Activated CD8-positive, alpha-beta memory T cell treated with anti-CD3 and anti-CD28 coated beads, Interleukin-2, amount 50 U/mL, for 1 hour (primary cell): ENCODE measurements around the gene TEX2.
"Not testable (repeated sequence)": the region's sequence is repeated elsewhere in the genome, so short reads cannot be mapped to it uniquely, and the experiment has no call there.

Source experiments
- DNase-seq: peaks from one replicate; pipeline ENCODE4 v3.0.0-alpha.2; 2020; ENCODE audit errors: extremely low read depth

The TEX2 gene

GRCh38 chr17:64240261-64240740 lies 22.8 kb downstream of the TEX2 start:
- no peak for DNase-seq

- DNase-seq: not testable (repeated sequence)
Observed at GRCh38 chr17:64238449-64238848, 24.6 kb downstream of the TEX2 start.

- DNase-seq: no peak
Observed at GRCh38 chr17:64236827-64237403, 26.1 kb downstream of the TEX2 start.

- DNase-seq: no peak
Observed at GRCh38 chr17:64234961-64235360, 28.1 kb downstream of the TEX2 start.

DNA sequence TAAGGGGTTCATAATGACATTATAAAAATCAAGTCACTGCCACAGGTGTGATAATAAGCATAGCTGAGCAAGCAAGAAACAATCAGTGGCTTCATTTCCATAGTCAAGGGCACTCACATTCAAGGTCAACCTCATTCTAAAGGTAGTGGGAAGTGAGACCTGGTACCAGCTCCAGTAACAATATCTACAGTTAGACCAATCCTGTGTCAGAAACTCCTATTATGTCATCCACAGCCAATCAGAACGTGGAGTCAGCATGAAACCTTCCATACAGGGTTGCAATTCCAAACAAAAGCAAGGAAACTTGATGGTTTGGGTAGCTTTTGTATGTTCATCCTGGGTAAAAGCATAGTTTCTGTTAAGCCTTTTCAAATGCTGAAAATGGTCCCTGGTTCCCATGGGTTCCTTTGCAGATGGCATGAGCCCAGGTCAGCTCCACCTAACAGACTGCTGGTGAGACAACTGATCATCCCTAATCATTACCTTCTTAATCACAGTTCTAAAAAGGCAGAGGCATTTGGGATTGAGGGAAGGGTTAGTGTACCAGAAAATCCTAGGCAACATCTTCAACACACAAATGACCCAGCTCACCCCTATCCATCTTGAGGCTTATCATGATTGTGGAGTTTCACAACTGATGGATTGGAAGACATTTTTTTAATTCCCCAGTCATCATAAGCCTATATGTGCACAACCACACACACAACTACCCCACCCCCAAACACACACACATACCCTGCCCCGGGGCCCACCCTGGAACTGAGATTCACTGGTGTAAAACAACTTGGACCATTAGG lies 30.4 kb downstream of the TEX2 start:
- no peak for DNase-seq

DNA sequence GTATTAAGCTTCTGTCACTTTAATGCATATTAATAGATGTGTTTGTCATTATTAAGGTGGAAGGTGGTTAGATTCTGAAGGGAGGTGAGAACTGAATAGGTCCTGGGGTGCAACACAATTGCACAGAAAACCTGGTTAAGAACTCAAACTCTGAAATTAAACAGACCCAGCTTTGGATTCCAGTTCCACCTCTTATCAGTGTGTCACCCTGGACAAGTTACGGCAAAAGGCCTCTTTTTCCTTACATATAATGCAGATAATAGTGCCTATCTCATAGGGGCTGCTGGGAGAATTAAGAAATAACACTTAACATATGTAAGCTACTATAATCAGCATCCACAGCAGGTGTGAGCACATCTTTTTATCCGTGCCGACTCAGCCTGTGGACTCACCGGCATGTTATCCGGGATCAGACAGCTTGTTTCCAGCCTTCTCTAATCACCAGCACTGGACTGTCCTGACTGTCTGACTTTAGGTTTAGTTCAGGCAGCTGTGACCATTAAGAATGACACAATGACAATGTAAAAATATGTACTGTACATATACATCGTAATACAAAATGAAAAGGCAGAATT lies 31.4 kb downstream of the TEX2 start:
- DNase-seq: no peak

GRCh38 chr17:64230791-64231408 lies 32.2 kb downstream of the TEX2 start:
- no peak for DNase-seq

DNA sequence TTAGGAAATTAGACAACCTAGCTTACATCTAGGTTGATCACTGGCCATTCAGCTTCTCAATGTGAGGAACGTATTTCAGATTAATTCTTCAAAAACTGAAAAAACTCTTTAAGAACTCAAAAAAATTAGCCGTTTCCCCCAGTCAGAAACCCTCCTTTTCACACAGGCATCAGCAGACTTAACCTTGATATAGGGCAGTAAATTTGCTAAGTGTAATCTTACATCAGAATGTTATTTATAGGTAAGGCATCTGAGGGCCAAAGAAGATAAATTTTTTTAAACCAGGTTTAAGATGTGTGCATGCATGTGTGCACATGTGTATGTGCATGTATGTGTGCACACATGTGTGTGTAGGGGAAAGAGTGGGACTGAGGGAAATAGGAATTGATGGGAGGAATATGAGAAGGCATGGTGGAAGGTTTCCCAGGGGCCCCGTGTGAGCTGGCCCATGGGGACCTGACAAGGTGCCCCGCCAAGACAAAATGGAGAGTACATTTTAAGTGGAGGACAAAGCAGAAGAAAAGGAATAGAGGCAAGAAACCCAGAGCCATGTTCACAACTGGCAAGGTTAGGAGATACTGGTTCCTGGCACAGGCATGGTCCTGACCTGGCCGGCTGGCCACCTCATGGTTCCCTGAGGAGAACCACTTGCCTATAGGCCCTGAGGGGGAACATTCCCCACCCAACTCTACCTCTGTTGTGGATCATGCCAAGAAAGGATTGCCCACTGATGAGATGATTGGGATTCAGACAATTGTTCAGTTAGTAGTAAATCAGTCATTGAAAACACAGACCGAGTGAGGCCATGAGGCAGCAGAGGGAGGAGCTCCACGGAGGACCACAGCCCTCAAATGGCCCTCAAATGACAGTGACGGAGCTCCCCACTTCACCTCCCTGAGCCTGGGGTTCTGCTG lies 33.0 kb downstream of the TEX2 start:
- DNase-seq: no peak

DNA sequence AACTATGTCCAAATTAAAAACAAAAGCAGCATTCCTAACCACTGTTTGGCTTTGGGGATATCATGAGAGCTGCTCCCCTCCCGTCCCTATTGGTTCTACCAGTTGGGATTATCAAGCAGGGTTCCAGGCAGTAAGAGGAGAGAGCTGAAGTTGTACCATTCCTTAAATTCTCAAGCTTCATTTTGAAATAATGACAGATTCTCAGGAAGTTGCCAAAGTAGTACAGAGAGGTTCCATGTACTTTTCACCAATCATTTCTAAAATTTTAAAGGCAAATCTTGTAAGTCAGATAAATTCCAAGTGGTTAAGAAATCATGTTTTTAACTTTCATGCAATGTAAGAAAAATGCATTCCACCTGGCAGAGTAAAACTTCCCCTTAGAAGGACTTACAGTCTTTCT lies 36.9 kb downstream of the TEX2 start:
- no peak for DNase-seq

DNA sequence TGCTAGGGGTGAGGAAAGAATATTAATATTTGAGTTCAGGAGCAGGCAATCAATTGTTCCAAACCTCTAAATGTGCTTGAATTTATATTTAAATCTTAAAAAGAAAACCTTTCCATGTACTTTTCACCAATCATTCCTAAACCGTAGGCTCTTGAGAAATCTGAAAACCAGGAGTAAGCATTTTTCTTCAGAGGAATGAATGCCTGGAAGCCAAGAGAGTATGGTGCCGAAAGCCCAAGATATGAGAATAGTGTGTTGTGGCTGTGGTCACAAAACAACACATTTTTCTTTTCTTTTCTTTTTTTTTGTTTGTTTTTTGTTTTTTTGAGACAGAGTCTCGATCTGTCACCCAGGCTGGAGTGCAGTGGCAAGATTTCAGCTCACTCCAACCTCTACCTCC lies 37.6 kb downstream of the TEX2 start:
- no peak for DNase-seq

GRCh38 chr17:64223931-64224629 lies 39.0 kb downstream of the TEX2 start:
- DNase-seq: no peak

DNA sequence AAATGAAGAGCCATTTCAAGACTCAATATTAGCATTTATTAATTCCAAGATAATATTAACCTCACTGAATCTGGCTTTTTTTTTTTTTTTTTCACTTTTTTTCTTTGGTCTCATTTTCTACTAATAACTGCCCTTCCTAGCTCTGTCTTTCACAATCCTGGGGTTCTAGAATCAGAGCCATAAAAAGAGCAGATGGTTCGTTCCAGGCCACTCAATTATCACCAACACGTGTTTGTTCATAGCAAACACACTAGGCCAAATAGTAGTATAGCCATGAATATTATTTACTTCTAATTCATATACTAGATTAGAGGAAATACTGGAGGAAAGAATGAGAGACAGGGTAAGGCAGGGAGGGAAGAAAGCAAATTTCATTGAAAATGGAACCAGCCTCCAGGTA lies 39.8 kb downstream of the TEX2 start:
- no peak for DNase-seq

GRCh38 chr17:64221679-64222078 lies 41.4 kb downstream of the TEX2 start:
- DNase-seq: no peak

DNA sequence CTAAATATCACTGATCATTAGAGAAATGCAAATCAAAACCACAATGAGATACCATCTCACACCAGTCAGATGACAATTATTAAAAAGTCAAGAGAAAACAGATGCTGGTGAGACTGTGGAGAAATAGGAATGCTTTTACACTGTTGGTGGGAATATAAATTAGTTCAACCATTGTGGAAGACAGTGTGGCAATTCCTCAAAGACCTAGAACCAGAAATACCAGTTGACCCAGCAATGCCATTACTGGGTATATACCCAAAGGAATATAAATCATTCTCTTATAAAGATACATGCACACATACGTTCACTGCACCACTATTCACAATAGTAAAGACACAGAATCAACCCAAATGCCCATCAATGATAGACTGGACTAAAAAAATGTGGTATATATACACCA lies 42.5 kb downstream of the TEX2 start:
- not testable (repeated sequence) for DNase-seq

GRCh38 chr17:64219571-64219970 lies 43.5 kb downstream of the TEX2 start:
- DNase-seq: no peak

DNA sequence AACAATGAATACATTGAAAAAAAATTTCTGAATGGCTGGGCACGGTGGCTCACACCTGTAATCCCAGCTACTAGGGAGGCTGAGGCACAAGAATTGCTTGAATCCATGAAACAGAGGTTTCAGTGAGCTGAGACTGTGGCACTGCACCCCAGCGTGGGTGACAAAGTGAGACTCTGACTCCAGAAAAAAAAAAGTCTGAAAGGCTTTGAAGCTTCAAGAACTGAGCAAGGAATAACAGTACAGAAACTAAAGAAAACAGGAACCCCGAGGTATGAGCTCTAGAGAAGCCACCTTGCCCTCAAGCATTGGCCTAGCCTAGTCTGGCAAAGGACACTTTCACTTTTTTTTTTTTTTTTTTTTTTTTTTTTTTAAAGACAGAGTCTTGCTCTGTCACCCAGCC lies 45.0 kb downstream of the TEX2 start:
- DNase-seq: no peak

DNA sequence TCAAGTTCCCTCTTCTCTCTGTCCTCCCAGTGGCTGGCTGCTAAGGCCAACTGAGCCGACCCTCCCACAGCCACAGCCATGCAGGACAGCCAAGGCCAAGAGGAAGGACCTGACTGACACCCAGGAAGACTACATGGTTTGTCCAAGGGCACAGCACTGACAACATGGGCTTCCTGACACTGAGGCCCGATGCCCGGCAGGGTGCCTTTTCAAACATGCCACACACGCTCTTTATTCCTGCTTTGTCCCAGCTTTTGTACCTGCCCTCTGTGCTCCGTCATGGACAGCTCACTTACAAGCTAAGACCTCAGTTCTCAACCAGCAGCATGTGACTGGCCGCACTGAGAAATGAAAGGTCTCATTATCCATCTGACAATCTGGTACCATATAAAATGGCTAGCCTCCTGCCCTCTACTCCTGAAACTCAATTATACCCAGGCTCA lies 45.8 kb downstream of the TEX2 start:
- no peak for DNase-seq

- DNase-seq: no peak
Observed at GRCh38 chr17:64216338-64217248, 46.5 kb downstream of the TEX2 start.

DNA sequence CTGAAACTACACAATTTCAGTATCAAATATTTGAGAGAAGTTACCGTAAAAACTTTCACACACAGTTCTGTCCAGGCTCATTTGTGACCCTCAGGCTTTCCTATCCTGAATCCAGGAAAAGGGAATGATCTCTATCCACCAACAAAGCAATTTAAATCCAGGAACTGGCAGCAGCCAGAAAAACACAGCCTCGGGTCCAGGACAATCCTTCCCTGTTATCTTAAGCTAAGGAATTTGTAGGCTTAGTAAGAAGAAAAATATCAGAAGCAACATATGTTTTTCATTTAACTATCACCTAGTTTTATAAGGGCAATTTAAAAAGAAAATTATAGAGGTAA lies 47.1 kb downstream of the TEX2 start:
- no peak for DNase-seq

GRCh38 chr17:64214950-64215349 lies 48.1 kb downstream of the TEX2 start:
- no peak for DNase-seq
